HG02852 (cell line): ENCODE data around the gene NOC4L.
"Not testable (repeated sequence)": the region's sequence is repeated elsewhere in the genome, so short reads cannot be mapped to it uniquely, and the experiment has no call there.

Source experiments
- ATAC-seq: cut with Tn5 transposase; IDR thresholded peaks from one replicate; pipeline ENCODE4 v1.9.1; 2021; ENCODE audit warnings: mild to moderate bottlenecking, moderate library complexity; ENCODE audit not compliant: unreplicated experiment

NOC4L gene

GRCh38 chr12:132123970-132124765, 20.1 kb upstream of the NOC4L start:
- ATAC-seq = no peak

DNA sequence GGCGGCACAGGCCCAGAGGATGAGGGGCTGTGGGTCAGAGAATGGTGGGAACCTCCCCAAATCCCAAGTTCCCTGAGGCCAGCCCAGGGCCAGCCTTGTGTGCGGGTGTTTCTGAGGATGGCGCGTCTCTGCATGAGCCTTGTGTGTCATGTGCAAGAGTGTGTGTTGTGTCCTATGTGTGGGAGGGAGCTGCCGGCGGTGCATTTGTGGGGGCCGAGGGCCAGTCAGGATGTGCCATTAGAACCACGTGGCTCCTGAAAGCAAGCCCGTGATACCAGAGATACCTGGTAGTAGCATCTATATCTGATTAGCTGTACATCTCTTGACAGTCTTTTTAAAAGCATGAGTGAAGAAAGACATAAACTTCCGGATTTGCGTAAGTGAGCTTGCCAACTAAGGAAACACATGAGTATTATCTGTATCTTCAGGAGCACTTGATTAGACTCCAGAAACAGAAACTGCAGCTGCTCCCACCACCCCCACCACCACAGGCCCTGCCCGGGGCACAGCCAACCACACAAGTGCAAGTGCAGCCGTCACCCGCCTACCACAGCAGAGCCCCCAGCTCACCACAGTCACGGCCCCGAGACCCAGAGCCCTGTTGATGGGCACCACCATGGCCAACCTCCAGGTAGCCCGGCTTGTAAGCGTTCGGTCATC, 19.4 kb upstream of the NOC4L start:
- no peak for ATAC-seq

DNA sequence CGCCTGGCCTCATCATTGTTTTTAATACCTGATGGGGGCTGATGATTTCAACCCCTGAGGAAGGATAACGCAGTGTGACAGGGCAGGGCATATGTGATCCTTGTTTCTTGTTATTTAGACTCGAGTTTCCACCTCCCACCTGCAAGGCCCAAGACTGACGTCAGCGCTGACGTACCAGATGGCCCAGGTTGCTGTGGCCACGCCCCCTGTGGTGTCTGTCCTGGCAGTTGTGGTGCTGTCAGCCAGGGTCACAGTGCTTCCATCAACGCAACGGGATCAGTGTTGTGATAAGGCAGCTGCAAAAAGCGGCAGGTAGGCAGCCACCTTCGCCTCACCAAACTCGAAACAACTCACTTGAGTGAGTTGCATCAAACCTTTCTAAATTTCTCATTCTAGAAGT, 18.5 kb upstream of the NOC4L start:
- ATAC-seq = no peak

GRCh38 chr12:132127041-132127440, 17.2 kb upstream of the NOC4L start:
- ATAC-seq = no peak

DNA sequence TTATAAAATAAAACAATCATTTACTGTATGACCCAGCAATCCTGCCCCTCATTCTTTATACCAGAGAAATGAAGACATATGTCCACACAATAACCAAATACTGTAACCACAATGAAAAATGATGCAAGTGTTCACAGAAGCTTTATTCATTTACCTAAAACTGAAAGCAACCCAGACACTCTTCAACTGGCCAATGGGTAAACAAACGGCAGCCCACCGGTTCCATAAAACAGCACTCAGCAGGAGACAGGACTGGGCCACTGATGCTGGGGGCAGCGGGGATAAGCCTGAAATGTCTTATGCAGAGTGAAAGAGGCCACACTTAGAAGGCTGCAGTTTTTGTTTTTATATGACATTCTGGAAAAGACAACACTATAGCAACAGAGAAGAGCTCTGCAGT, 15.2 kb upstream of the NOC4L start:
- ATAC-seq = no peak

DNA sequence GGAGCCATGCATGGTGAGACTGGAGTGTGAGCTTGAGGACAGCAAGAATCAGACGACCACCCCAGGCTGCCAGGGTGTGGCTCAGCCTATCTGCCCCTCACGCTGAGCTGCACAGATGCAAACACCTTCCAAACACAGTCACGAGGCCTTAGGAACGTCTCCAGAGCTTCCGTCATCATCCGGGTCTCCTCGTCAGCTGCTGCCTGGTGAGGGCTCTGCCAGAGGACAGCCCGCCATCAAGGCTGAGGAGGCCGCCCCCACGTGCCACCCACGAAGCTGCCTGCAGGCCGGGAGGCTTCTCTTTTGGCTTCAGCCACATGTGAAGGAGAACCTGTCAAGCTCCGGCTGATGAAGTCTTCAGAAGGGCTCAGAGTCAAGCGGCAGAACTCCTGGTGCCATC, 13.6 kb upstream of the NOC4L start:
- ATAC-seq = no peak

DNA sequence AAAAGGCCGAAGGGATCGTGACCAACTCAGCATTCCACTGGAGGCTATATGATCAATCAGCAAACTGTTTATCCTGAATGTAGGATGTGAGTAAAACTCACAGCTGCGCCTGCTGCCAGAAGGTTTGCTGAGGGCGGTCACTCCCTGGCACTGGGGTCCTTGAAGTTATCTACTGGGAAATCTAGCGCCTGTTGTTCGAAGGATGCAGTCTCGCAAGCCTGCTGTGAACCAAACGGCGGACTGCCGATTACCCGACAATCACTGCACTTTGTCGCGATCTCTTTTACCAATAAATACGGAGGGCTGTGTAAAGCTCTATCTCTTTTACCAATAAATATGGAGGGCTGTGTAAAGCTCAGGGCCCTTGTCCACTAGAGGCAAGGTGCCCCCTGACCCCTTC, 13.0 kb upstream of the NOC4L start:
- no peak for ATAC-seq

DNA sequence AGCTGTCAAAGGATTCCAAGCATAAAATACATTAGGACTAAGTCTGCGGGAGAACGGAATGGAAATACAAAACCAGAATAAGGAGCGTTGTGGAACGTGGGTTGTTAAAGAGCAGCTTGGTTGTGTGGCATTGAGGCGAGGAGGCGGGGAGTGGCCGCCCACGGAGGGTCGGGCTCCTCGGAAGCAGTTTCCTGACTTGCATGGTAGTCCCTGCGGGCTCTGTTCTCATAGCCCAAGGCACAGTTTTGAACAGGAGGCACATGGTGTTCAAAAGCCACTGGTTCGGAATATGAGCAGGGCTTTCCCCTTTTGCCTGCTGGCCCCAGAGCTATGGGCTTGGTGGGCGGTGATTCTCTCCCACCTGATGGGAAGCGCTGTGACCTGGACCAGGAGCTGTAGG, 12.3 kb upstream of the NOC4L start:
- no peak for ATAC-seq

DNA sequence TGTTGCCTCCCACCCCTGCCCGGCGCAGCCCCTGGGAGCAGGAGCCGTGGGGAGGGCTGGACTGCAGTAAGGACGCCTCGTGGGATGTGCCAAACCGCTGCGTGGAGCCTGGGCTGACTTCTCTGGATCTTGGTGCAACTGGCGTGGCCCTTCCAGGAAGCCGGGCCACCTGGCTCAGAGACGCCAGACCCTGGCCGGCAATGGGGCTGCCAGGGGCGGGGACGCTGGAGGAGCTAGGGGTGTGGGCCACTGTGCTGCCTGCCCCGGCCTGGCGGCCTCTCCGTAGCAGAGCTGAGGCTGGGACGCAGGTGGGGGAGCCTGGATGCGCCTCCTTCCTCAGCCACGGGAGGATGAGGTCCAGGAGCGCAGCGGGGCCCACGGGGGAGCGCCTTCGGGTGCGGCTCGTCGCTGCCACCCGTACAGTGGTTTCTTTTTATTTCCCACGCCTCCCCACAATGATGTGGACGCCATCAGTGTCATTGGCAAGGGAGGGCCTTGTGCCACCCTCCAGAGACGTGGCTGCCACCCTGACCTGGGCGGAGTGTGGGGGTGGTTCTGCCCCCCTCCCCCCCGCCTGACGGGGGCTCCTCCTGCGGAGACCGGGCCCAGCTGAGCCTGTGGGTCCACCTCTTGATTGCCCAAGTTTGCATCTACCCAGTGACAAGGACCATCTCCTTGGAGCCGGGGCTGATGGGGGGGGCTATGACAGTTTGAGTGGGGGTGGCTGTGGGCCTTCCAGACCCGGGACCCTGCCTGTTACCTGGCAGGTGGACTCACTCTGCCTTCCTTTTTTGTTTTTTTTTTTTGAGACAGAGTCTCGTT, 11.4 kb upstream of the NOC4L start:
- no peak for ATAC-seq

GRCh38 chr12:132133952-132134652, 10.2 kb upstream of the NOC4L start:
- no peak for ATAC-seq

DNA sequence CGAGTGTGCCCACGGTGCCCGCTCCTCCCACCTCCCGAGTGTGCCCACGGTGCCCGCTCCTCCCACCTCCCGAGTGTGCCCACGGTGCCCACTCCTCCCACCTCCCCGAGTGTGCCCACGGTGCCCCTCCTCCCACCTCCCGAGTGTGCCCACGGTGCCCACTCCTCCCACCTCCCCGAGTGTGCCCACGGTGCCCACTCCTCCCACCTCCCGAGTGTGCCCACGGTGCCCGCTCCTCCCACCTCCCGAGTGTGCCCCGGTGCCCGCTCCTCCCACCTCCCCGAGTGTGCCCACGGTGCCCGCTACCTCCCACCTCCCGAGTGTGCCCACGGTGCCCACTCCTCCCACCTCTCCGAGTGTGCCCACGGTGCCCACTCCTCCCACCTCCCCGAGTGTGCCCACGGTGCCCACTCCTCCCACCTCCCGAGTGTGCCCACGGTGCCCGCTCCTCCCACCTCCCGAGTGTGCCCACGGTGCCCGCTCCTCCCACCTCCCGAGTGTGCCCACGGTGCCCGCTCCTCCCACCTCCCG, 9.5 kb upstream of the NOC4L start:
- not testable (repeated sequence) for ATAC-seq

DNA sequence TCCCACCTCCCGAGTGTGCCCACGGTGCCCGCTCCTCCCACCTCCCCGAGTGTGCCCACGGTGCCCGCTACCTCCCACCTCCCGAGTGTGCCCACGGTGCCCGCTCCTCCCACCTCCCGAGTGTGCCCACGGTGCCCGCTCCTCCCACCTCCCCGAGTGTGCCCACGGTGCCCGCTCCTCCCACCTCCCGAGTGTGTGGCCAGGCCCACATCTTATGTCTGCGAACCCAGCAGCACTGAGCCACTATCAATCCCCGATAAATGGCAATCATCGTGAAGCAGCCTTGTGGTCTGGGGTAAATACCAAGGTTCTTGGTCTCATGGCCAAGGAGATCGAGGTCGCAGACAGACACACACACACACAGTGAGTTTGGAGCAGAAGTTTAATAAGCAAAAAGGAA, 8.0 kb upstream of the NOC4L start:
- ATAC-seq = not testable (repeated sequence)

DNA sequence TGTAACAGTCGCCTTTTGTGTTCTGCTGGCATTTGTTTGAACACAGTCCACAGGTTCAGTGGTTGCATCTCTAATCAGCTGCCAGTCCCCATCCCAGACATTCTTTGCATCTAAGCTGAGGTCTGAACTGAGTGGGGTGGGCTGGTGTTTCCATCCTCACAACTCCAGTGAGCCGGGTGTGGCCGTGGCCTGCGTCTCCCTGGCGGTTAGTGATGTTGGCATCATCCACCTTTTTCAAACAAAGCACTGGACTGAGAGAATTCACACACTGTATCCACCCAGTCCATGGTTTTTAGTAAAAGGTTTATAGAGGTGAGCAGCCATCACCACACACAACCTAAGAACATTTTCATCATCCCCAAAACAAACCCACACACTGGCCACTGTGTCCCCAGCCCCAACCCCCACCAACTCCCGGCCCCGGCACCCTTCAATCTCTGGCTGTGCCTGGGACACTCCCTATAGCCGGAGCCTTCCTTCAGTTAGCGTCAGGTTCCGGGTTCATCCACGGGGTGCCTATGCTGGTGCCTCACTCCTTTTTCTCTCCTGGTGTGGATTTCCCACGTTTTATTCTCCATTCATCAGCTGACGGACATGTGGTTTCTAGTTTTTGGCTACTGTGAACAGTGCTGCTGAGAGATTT, 6.7 kb upstream of the NOC4L start:
- ATAC-seq = no peak

GRCh38 chr12:132138941-132139871, 5.1 kb upstream of the NOC4L start:
- no peak for ATAC-seq

DNA sequence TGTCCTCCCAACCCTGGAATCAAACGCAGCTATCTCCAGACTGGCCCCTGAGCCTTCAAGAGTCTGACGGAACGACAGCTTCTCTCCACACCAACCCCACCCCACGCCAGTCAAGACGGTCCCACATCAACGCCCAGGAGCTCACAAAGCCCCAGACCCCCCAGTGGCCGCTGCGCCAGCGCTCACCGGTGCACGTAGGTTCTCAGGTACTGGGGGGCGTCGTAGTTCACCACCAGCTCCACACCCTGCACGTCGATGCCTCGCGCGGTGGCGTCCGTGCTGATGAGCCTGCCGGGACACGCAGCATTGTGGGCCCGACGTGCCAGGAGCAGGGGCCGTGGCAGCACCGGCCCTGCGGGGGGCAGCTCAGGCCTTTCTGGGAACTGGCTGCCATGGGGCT, 4.3 kb upstream of the NOC4L start:
- no peak for ATAC-seq

DNA sequence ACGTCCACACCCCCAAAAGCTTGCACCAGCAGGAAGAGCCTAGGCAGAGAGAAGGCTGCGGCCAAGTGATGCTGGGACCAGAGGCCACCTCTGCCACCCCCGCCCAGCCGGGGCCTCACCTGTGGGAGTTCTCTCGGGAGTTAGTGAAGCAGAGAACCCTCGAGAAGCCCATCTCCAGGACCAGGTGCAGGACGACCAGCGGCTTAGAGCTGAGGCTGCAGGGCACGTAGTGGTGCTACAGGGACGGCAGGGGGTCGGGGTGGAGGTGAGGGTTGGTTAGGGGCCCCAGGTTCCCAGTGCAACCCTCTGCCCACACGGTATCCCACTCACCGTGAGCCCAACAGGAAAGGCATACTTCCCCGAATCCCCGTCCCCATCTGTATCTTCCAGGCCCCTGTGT, 3.8 kb upstream of the NOC4L start:
- ATAC-seq = no peak

GRCh38 chr12:132140918-132141841, 3.1 kb upstream of the NOC4L start:
- ATAC-seq = no peak

GRCh38 chr12:132141976-132142678, 2.1 kb upstream of the NOC4L start:
- ATAC-seq = no peak
